H9 (cell line): ENCODE results near the gene TLX2. TPM values are rescaled to one million over a fixed set of nuclear protein-coding genes. Genes with fewer than 3 reads are reported as not detected.

Experiments
- DNase-seq: peaks from one replicate; pipeline ENCODE4 v3.0.0-alpha.2; 2017
- H2AFZ ChIP-seq: one replicate; pipeline ENCODE4 v1.6.1; 2013; ENCODE audit warnings: mild to moderate bottlenecking, low read length, control low read depth, moderate library complexity
- H2AK5ac ChIP-seq: 2 replicates; pipeline ENCODE4 v1.6.1; 2013; ENCODE audit warnings: low read length, control low read depth, mixed read lengths; ENCODE audit not compliant: insufficient read length
- H2BK120ac ChIP-seq: one replicate; pipeline ENCODE4 v1.6.1; 2013; ENCODE audit warnings: low read depth, mild to moderate bottlenecking, low read length, control low read depth, inconsistent platforms; ENCODE audit not compliant: poor library complexity, severe bottlenecking
- H2BK12ac ChIP-seq: 2 replicates; pipeline ENCODE4 v1.6.1; 2013; ENCODE audit warnings: low read length, control low read depth, mixed read lengths, low read depth; ENCODE audit not compliant: insufficient read length
- H2BK15ac ChIP-seq: 2 replicates; pipeline ENCODE4 v1.6.1; 2013; ENCODE audit warnings: low read depth, low read length, control low read depth
- H2BK20ac ChIP-seq: one replicate; pipeline ENCODE4 v1.6.1; 2013; ENCODE audit warnings: low read depth, mild to moderate bottlenecking, low read length, control low read depth, inconsistent platforms; ENCODE audit not compliant: poor library complexity, severe bottlenecking
- H2BK5ac ChIP-seq: 2 replicates; pipeline ENCODE4 v1.6.1; 2013; ENCODE audit warnings: low read length, control low read depth, mixed read lengths; ENCODE audit not compliant: insufficient read length
- H3K14ac ChIP-seq: 2 replicates; pipeline ENCODE4 v1.6.1; 2013; ENCODE audit warnings: low read length, control low read depth; ENCODE audit not compliant: insufficient read depth
- H3K18ac ChIP-seq: 2 replicates; pipeline ENCODE4 v1.6.1; 2013; ENCODE audit warnings: low read depth, mild to moderate bottlenecking, mixed read lengths, low read length, control low read depth; ENCODE audit not compliant: insufficient read length
- H3K23ac ChIP-seq: 2 replicates; pipeline ENCODE4 v1.6.1; 2013; ENCODE audit warnings: low read length, control low read depth, mixed read lengths, low read depth; ENCODE audit not compliant: insufficient read length
- H3K23me2 ChIP-seq: 2 replicates; pipeline ENCODE4 v1.6.1; 2013; ENCODE audit warnings: low read depth, mild to moderate bottlenecking, mixed read lengths, low read length, control low read depth; ENCODE audit not compliant: insufficient read length, poor library complexity, severe bottlenecking
- H3K27ac ChIP-seq: 2 replicates; pipeline ENCODE4 v1.5.1; 2013; ENCODE audit warnings: low read length, control low read depth, mixed read lengths, low read depth; ENCODE audit not compliant: insufficient read length
- H3K27me3 ChIP-seq: 2 replicates; pipeline ENCODE4 v1.6.1; 2013; ENCODE audit warnings: low read length, control low read depth, inconsistent platforms; ENCODE audit not compliant: insufficient read depth
- H3K4ac ChIP-seq: 2 replicates; pipeline ENCODE4 v1.6.1; 2013; ENCODE audit warnings: low read depth, mild to moderate bottlenecking, control low read depth, inconsistent platforms, low read length, moderate library complexity
- H3K4me1 ChIP-seq: 2 replicates; pipeline ENCODE4 v1.6.1; 2013; ENCODE audit warnings: low read length, control low read depth, inconsistent platforms; ENCODE audit not compliant: insufficient read depth
- H3K4me2 ChIP-seq: 2 replicates; pipeline ENCODE4 v1.6.1; 2013; ENCODE audit warnings: low read length, control low read depth, mixed read lengths; ENCODE audit not compliant: insufficient read length, insufficient read depth
- H3K56ac ChIP-seq: 2 replicates; pipeline ENCODE4 v1.6.1; 2013; ENCODE audit warnings: low read depth, mild to moderate bottlenecking, mixed read lengths, low read length, control low read depth; ENCODE audit not compliant: insufficient read length
- H3K79me1 ChIP-seq: 2 replicates; pipeline ENCODE4 v1.6.1; 2013; ENCODE audit warnings: low read depth, mild to moderate bottlenecking, moderate library complexity, low read length, control low read depth, inconsistent platforms; ENCODE audit not compliant: insufficient read depth, poor library complexity, severe bottlenecking
- H3K79me2 ChIP-seq: 2 replicates; pipeline ENCODE4 v1.6.1; 2013; ENCODE audit warnings: low read length, control low read depth, inconsistent platforms; ENCODE audit not compliant: insufficient read depth
- H3K9ac ChIP-seq: 2 replicates; pipeline ENCODE4 v1.6.1; 2013; ENCODE audit warnings: low read length, control low read depth, mixed read lengths; ENCODE audit not compliant: insufficient read length; ENCODE audit errors: extremely low read depth
- H3K9me3 ChIP-seq: one replicate; pipeline ENCODE4 v1.6.1; 2013; ENCODE audit warnings: low read depth, low read length, inconsistent platforms; ENCODE audit not compliant: control insufficient read depth
- H3T11ph ChIP-seq: one replicate; pipeline ENCODE4 v1.6.1; 2013; ENCODE audit warnings: mild to moderate bottlenecking, low read length, control low read depth, inconsistent platforms
- H4K20me1 ChIP-seq: one replicate; pipeline ENCODE4 v1.6.1; 2013; ENCODE audit not compliant: control insufficient read depth, insufficient read length, insufficient read depth
- H4K5ac ChIP-seq: 2 replicates; pipeline ENCODE4 v1.6.1; 2013; ENCODE audit warnings: low read depth, mild to moderate bottlenecking, mixed read lengths, low read length, control low read depth; ENCODE audit not compliant: insufficient read length
- H4K8ac ChIP-seq: replicated peaks from 2 replicates; pipeline ENCODE4 v1.6.1; 2013; ENCODE audit warnings: low read length, control low read depth, mixed read lengths, low read depth; ENCODE audit not compliant: insufficient read length
- H4K91ac ChIP-seq: 2 replicates; pipeline ENCODE4 v1.6.1; 2013; ENCODE audit warnings: low read depth, mild to moderate bottlenecking, moderate library complexity, mixed read lengths, low read length, control low read depth; ENCODE audit not compliant: insufficient read length
- H3K27ac Mint-ChIP-seq, 3 experiments: 2 replicates in 2 of 3; 3 replicates in 1 of 3; pipeline ENCODE4 v1.8.0; 2020 to 2021; ENCODE audit warnings: mixed read lengths in 3 of 3, mild to moderate bottlenecking in 1 of 3, moderate library complexity in 1 of 3
- H3K27me3 Mint-ChIP-seq: 2 replicates; pipeline ENCODE4 v1.8.0; 2021; ENCODE audit warnings: low read depth, mild to moderate bottlenecking, moderate library complexity, mixed read lengths
- H3K36me3 Mint-ChIP-seq, 3 experiments: 2 replicates in 2 of 3; 3 replicates in 1 of 3; pipeline ENCODE4 v1.8.0; 2020 to 2021; ENCODE audit warnings: low read depth in 3 of 3, mixed read lengths in 3 of 3; ENCODE audit not compliant: insufficient read depth in 1 of 3
- H3K4me1 Mint-ChIP-seq, 2 experiments: 2 replicates each; pipeline ENCODE4 v1.8.0; 2020; ENCODE audit warnings: mixed read lengths in 2 of 2
- H3K4me3 Mint-ChIP-seq, 2 experiments: 2 replicates in 1 of 2; 3 replicates in 1 of 2; pipeline ENCODE4 v1.8.0; 2020 to 2021; ENCODE audit warnings: mild to moderate bottlenecking in 2 of 2, mixed read lengths in 2 of 2, moderate library complexity in 1 of 2
- H3K9me3 Mint-ChIP-seq, 2 experiments: 2 replicates in 1 of 2; 3 replicates in 1 of 2; pipeline ENCODE4 v1.8.0; 2020; ENCODE audit warnings: mild to moderate bottlenecking in 2 of 2, mixed read lengths in 2 of 2, moderate library complexity in 1 of 2
- CTCF ChIP-seq: fragments of 200-600 bp; sonication (generic); conservative IDR thresholded peaks from 3 replicates; pipeline ENCODE4 v1.8.0; 2021; ENCODE audit warnings: antibody characterized with exemption, mild to moderate bottlenecking
- WGBS: extraction: QIAGEN DNeasy Blood & Tissue Kit; methylation state at CpG from one replicate; pipeline ENCODE4 v1.1.7; 2013; ENCODE audit warnings: missing lambda C conversion rate, low lambda C conversion rate, mixed read lengths; ENCODE audit not compliant: insufficient read length; ENCODE audit errors: extremely low coverage; 5-methylcytosine and 5-hydroxymethylcytosine counted together
- total RNA-seq: library from RNA; stranded (reverse); gene quantifications from 2 replicates; pipeline ENCODE4 v1.2.1, GENCODE V29; 2021

The TLX2 gene
- total RNA-seq, 1 experiment from 2014 or later: 0.20 TPM

- Histone ChIP-seq H3K18ac (no peak overlapping the region), H4K20me1 (no peaks in the 10 kb centered on the region), H3K9ac (no peak overlapping the region), H4K91ac (no peak overlapping the region), H2AFZ (no peak overlapping the region), H3K4me2 (no peak overlapping the region), H2BK15ac (no peak overlapping the region), H2BK5ac (no peak overlapping the region), H4K5ac (no peak overlapping the region), H3K27ac (no peak overlapping the region), H3K14ac (no peak overlapping the region), H2BK12ac (no peak overlapping the region), H4K8ac (no peak overlapping the region), H3K4me1 (peaks cover 4% of the 10 kb centered on the region; the same call in 1 of the 2 replicates), H3T11ph (no peak overlapping the region), H3K79me1 (no peaks in the 10 kb centered on the region), H3K27me3 (peaks cover 56% of the 10 kb centered on the region), H2AK5ac (no peak overlapping the region), H3K79me2 (no peaks in the 10 kb centered on the region), H3K23me2 (peaks cover 25% of the 10 kb centered on the region), H3K23ac (no peak overlapping the region), H3K9me3 (no peaks in the 10 kb centered on the region), H3K56ac (no peak overlapping the region), H2BK120ac (no peak overlapping the region), H3K4ac (no peak overlapping the region), H2BK20ac (no peak overlapping the region)
- TF ChIP-seq CTCF: no peak
- no peak for DNase-seq
- no CpG with 5 or more reads among the region's 3 CpGs for WGBS
- H3K4me1 Mint-ChIP-seq: peaks cover 56 to 63% of the 10 kb centered on the region in 2 experiments
- peak overlapping the region in 1 of 2 experiments; percentile 85; a peak in 3 of 5 replicates for H3K4me3 Mint-ChIP-seq
- H3K27me3 Mint-ChIP-seq: peaks cover 79% of the 10 kb centered on the region
- H3K9me3 Mint-ChIP-seq: peaks cover 3 to 5% of the 10 kb centered on the region in 2 experiments; a peak in 3 of 5 replicates
- no peak overlapping the region for H3K27ac Mint-ChIP-seq
- H3K36me3 Mint-ChIP-seq: peaks cover 24 to 33% (median 24%) of the 10 kb centered on the region in 3 experiments
These were observed 9.7 kb upstream of the TLX2 start for GRCh38 chr2:74504591-74504990.
